Transverse colon (tissue), 4 donors: ENCODE results near the gene PARS2. TPM values are rescaled to one million over a fixed set of nuclear protein-coding genes. Genes with fewer than 3 reads are reported as not detected.
A peak's percentile ranks its signal among the peaks of the same experiment; 100 is the strongest.

Experiments
- DNase-seq: peaks from one replicate; pipeline ENCODE4 v3.0.0-alpha.2; 2019
- H3K27ac ChIP-seq, 4 donors: fragments of 200-600 bp; sonication (generic); 2 replicates each; pipeline ENCODE4 v1.5.1; 2016 to 2018; ENCODE audit warnings: inconsistent platforms in 4 of 4
- H3K27me3 ChIP-seq: fragments of 200-600 bp; sonication (generic); 2 replicates; pipeline ENCODE4 v1.5.1; 2017; ENCODE audit warnings: inconsistent platforms
- H3K36me3 ChIP-seq, 4 donors: fragments of 200-600 bp; sonication (generic); 2 replicates each; pipeline ENCODE4 v1.5.1; 2017 to 2019; ENCODE audit warnings: inconsistent platforms in 4 of 4
- H3K4me1 ChIP-seq, 4 donors: fragments of 200-600 bp; sonication (generic); 2 replicates each; pipeline ENCODE4 v1.5.1; 2017 to 2020; ENCODE audit warnings: inconsistent platforms in 4 of 4
- H3K4me3 ChIP-seq, 4 donors: fragments of 200-600 bp; sonication (generic); 1 replicate in 1 of 4; 2 replicates in 3 of 4; pipeline versions ENCODE4 v1.5.1 to v1.6.1; 2017 to 2019; ENCODE audit warnings: inconsistent platforms in 4 of 4
- H3K9me3 ChIP-seq, 2 donors: fragments of 200-600 bp; sonication (generic); 2 replicates each; pipeline ENCODE4 v1.5.1; 2017 to 2019; ENCODE audit warnings: inconsistent platforms in 2 of 2
- CTCF ChIP-seq, 5 experiments: fragments of 200-600 bp in 3 of 5; fragments of 450-650 bp in 2 of 5; sonication (generic) in 3 of 5; IDR thresholded peaks; 1 replicate in 2 of 5; 2 replicates in 3 of 5; pipeline ENCODE4 v1.5.1; 2016 to 2017; ENCODE audit warnings: antibody characterized with exemption in 5 of 5, inconsistent platforms in 3 of 5, mild to moderate bottlenecking in 2 of 5, moderate library complexity in 1 of 5
- EP300 ChIP-seq: sonication (generic); formaldehyde crosslinking; IDR thresholded peaks from one replicate; pipeline ENCODE4 v1.6.1; 2017; ENCODE audit warnings: antibody characterized with exemption, low read depth
- POLR2A ChIP-seq: fragments of 450-650 bp; IDR thresholded peaks from one replicate; pipeline ENCODE4 v1.6.1; 2016; ENCODE audit warnings: antibody characterized with exemption, mild to moderate bottlenecking, moderate library complexity
- POLR2AphosphoS5 ChIP-seq, 3 donors: sonication (generic); formaldehyde crosslinking; IDR thresholded peaks; one replicate each; pipeline ENCODE4 v1.6.1; 2016; ENCODE audit warnings: antibody characterized with exemption in 3 of 3
- WGBS, 2 donors: methylation state at CpG; one replicate each; pipeline ENCODE4 v1.1.5; 2018; ENCODE audit warnings: low coverage in 1 of 2; 5-methylcytosine and 5-hydroxymethylcytosine counted together
- in situ Hi-C, 4 donors: fragments of 200-750 bp; cut with MboI; loops; one replicate each; pipeline versions ENCODE4 v1.15.0 to v1.15.1; 2017; ENCODE audit warnings: low sequenced_read_pairs in 3 of 4, low pct_ligation_motif_present in 1 of 4, low pct_unique_long_range_greater_than_20kb in 1 of 4
- intact Hi-C: fragments of 100-400 bp; cut with DNase I; formaldehyde crosslinking; loops from one replicate; pipeline ENCODE4 v1.15.1; 2023; ENCODE audit warnings: low total_unique reads
- total RNA-seq, 4 donors: library from RNA; depleted of rRNA; stranded (reverse); fragments of >200 nt; gene quantifications; one replicate each; pipeline ENCODE4 v1.1.0, GENCODE V29; 2016

Gene PARS2
- total RNA-seq, 4 donors from 2014 or later = 8.9 to 13.5 (median 9.1) TPM; not detected in 1

DNA sequence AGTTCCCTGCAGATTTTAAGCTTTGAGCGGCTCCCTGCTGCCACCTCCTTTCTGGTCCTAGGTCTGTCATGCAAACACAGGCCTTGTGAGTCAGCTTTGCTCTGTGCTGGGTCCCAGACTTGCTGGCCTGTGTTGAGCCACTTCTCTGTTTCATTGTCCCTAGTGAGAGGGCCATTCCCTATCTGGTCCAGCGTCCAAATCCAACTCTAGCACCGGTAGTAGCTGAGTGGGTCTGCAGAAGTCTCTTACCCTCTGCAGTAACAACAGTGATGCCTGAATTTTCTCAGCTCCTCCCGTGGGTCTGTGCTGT is 31.0 kb upstream of the PARS2 start:
- 64% methylated on average over 4 of the region's 4 CpGs; no CpG with 5 or more reads in 1 of the 2 donors for WGBS, 2 donors
- H3K27ac ChIP-seq = peak overlapping the region; percentile 79 to 90 (median 88)
- DNase-seq = no peak
- no peak for TF ChIP-seq POLR2AphosphoS5 (IDR thresholded peaks at IDR 0.05)
- TF ChIP-seq POLR2A = no peak
- TF ChIP-seq CTCF (IDR thresholded peaks at IDR 0.05) = no peak
- TF ChIP-seq EP300 = no peak
- no peaks in the 10 kb centered on the region for H3K9me3 ChIP-seq
- no peaks in the 10 kb centered on the region for H3K27me3 ChIP-seq
- H3K36me3 ChIP-seq = no peaks in the 10 kb centered on the region
- intact Hi-C loops (no loop called here), in situ Hi-C loops (no loop called here)
- peaks cover 7 to 73% (median 61%) of the 10 kb centered on the region in 4 donors for H3K4me1 ChIP-seq
- no peak overlapping the region for H3K4me3 ChIP-seq

DNA sequence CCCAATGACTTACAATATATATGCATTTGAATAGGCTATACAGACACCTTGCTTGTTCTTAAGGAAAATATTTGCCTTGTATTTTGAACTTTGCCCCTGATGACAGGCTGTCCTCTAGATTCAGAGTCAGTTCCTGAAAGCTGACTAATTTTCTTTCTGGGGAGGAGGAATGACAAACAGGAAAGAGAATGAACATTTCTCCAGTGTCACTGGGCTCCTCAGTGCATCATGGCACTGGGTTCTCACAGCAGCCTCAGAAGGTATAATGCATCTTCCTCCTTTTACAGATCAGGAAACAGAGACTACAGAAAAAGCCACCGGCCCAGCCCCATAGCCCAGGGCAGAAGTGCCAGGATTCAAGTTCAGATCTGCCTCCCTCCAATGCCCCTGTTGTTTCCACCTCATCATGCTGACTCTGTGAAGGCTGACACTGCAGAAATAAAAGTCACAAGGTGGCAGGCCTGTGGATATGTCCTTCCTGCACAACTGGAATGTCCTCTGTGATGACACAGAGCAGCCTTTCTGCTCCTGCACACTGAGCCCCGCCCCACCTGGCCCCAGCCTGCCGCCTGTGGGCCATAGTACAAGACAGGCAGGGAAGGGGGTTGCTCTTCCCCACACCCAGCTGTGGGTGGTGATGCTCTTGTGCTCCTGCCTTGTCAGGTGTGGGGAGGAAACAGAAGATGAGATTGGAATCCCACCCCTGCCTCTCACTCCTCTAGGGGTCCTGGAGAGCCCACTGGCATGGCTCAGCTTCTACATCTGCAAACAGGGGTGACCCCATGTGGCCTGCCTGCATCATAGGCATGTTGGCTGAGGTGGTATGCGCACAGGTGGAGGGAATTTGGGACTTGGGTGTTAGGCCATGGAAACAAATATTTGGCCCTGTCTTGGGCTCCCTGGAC is 30.4 kb upstream of the PARS2 start:
- in situ Hi-C loops = no loop called here
- no peaks in the 10 kb centered on the region for H3K27me3 ChIP-seq
- peak; percentile 81 for DNase-seq
- 49% methylated on average over 4 of the region's 4 CpGs; no CpG with 5 or more reads in 1 of the 2 donors for WGBS, 2 donors
- H3K4me3 ChIP-seq = no peak overlapping the region
- peak overlapping the region; percentile 79 to 90 (median 88) for H3K27ac ChIP-seq
- H3K4me1 ChIP-seq = peaks cover 7 to 68% (median 55%) of the 10 kb centered on the region in 4 donors
- TF ChIP-seq POLR2A = peak; percentile 53
- peak in 2 of 3 donors; percentile 39 to 58 for TF ChIP-seq POLR2AphosphoS5 (IDR thresholded peaks at IDR 0.05)
- TF ChIP-seq EP300 = no peak
- peak in 2 of 5 experiments; percentile 5 to 37 for TF ChIP-seq CTCF (IDR thresholded peaks at IDR 0.05)
- intact Hi-C loops = no loop called here
- no peaks in the 10 kb centered on the region for H3K36me3 ChIP-seq
- H3K9me3 ChIP-seq = no peaks in the 10 kb centered on the region

GRCh38 chr1:54792686-54793282 is 28.5 kb upstream of the PARS2 start:
- intact Hi-C loops (no loop called here), in situ Hi-C loops (no loop called here)
- no peak overlapping the region for H3K4me3 ChIP-seq
- no peaks in the 10 kb centered on the region for H3K36me3 ChIP-seq
- H3K9me3 ChIP-seq = no peaks in the 10 kb centered on the region
- DNase-seq = no peak
- no peaks in the 10 kb centered on the region for H3K27me3 ChIP-seq
- 33% methylated on average over 7 of the region's 7 CpGs; no CpG with 5 or more reads in 1 of the 2 donors for WGBS, 2 donors
- TF ChIP-seq POLR2A = no peak
- TF ChIP-seq EP300 = no peak
- TF ChIP-seq POLR2AphosphoS5 (IDR thresholded peaks at IDR 0.05) = no peak
- TF ChIP-seq CTCF (IDR thresholded peaks at IDR 0.05) = no peak
- H3K27ac ChIP-seq = peak overlapping the region; percentile 79 to 90 (median 88)
- H3K4me1 ChIP-seq = peaks cover 7 to 49% (median 37%) of the 10 kb centered on the region in 4 donors

DNA sequence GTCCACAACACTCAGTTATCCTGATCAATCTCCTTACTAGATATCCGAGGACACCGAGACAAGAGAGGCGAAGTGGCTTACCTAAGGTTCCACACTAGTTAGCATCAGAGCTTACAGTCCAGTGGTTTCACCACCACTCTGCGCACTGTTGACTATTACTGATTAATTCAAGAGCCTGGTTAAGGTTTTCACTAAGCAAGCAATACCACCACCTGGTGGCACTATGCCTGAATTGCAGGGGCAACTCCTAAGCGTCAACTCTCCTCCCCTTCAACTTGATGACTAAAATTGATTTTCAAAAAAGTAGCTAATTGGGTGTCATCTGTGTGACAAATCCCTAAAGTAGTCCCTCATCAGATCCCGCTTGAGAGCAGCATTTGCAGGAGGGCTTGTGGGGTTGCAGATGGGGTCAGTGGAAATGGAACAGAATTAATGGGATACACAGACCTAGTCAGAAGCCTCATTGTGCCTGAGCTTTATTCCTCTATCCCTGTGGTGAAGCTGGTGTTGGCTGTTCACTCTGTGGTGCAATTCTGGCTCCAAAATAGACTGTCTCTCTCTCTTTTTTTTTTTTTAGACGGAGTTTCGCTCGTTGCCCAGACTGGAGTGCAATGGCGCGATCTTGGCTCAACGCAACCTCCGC is 27.7 kb upstream of the PARS2 start:
- Histone ChIP-seq H3K9me3 (no peaks in the 10 kb centered on the region), H3K4me3 (no peak overlapping the region), H3K4me1 (peaks cover 7 to 41% (median 30%) of the 10 kb centered on the region in 4 donors), H3K36me3 (no peaks in the 10 kb centered on the region), H3K27me3 (no peaks in the 10 kb centered on the region), H3K27ac (peak overlapping the region in 2 of 4 donors; percentile 79 to 87)
- DNase-seq = no peak
- intact Hi-C loops = no loop called here
- in situ Hi-C loops = no loop called here
- WGBS, 2 donors = 91 to 96% methylated on average over 4 to 13 of the region's 13 CpGs
- no peak for TF ChIP-seq POLR2AphosphoS5 (IDR thresholded peaks at IDR 0.05)
- TF ChIP-seq CTCF (IDR thresholded peaks at IDR 0.05) = peak; percentile 37 to 71 (median 63)
